ENCODE results near the gene C13orf46.
A peak's percentile ranks its signal among the peaks of the same experiment; 100 is the strongest.

C13orf46 gene

GRCh38 chr13:113995051-113995601, 21.2 kb upstream of the C13orf46 start:
- Histone ChIP-seq H3K36me3 (peaks cover 17% of the 10 kb centered on the region), H3K9me3 (no peaks in the 10 kb centered on the region), H3K27me3 (no peaks in the 10 kb centered on the region), H3K4me3 (ENCODE audit: low read depth, low read length) (no peak overlapping the region), H3K4me1 (peaks cover 8% of the 10 kb centered on the region)
- no peak for DNase-seq
- TF ChIP-seq CTCF (IDR thresholded peaks at IDR 0.05; ENCODE audit: low read depth, low read length) = no peak

- no peak for DNase-seq
- Histone ChIP-seq H3K36me3 (peaks cover 19% of the 10 kb centered on the region), H3K27me3 (no peaks in the 10 kb centered on the region), H3K9me3 (no peaks in the 10 kb centered on the region), H3K4me3 (ENCODE audit: low read depth, low read length) (no peak overlapping the region), H3K4me1 (no peaks in the 10 kb centered on the region)
- TF ChIP-seq CTCF (IDR thresholded peaks at IDR 0.05; ENCODE audit: low read depth, low read length) = no peak
Measured at GRCh38 chr13:113992276-113993005, 18.6 kb upstream of the C13orf46 start.

- Histone ChIP-seq H3K27me3 (no peaks in the 10 kb centered on the region), H3K9me3 (no peaks in the 10 kb centered on the region), H3K36me3 (peaks cover 19% of the 10 kb centered on the region), H3K4me3 (ENCODE audit: low read depth, low read length) (no peak overlapping the region), H3K4me1 (no peaks in the 10 kb centered on the region)
- DNase-seq = no peak
- no peak for TF ChIP-seq CTCF (IDR thresholded peaks at IDR 0.05; ENCODE audit: low read depth, low read length)
Measured at GRCh38 chr13:113991676-113992179, 17.9 kb upstream of the C13orf46 start.

- Histone ChIP-seq H3K9me3 (no peaks in the 10 kb centered on the region), H3K36me3 (peaks cover 19% of the 10 kb centered on the region), H3K4me3 (ENCODE audit: low read depth, low read length) (no peak overlapping the region), H3K4me1 (no peaks in the 10 kb centered on the region), H3K27me3 (no peaks in the 10 kb centered on the region)
- no peak for DNase-seq
- no peak for TF ChIP-seq CTCF (IDR thresholded peaks at IDR 0.05; ENCODE audit: low read depth, low read length)
Measured at GRCh38 chr13:113991191-113991669, 17.4 kb upstream of the C13orf46 start.

- no peak overlapping the region for H3K4me3 ChIP-seq (ENCODE audit: low read depth, low read length)
- TF ChIP-seq CTCF (IDR thresholded peaks at IDR 0.05; ENCODE audit: low read depth, low read length) = no peak
- H3K27me3 ChIP-seq = no peaks in the 10 kb centered on the region
- H3K4me1 ChIP-seq = no peaks in the 10 kb centered on the region
- no peaks in the 10 kb centered on the region for H3K9me3 ChIP-seq
- peaks cover 19% of the 10 kb centered on the region for H3K36me3 ChIP-seq
- peak; percentile 2 for DNase-seq
Measured at GRCh38 chr13:113990321-113990837, 16.5 kb upstream of the C13orf46 start.
